Body of pancreas (tissue), 4 donors: ENCODE results near the gene TMEM35A. TPM values are rescaled to one million over a fixed set of nuclear protein-coding genes. Genes with fewer than 3 reads are reported as not detected.

Source experiments
- ATAC-seq: fragments of 150-250 bp; one replicate; pipeline ENCODE4 v1.9.1; 2016
- DNase-seq, 4 donors: peaks; one replicate each; pipeline ENCODE4 v3.0.0-alpha.2; 2019
- H3K27ac ChIP-seq, 4 donors: fragments of 200-600 bp; sonication (generic); 1 replicate in 3 of 4; 2 replicates in 1 of 4; pipeline versions ENCODE4 v1.5.1 to v1.6.1; 2016 to 2019; ENCODE audit warnings: mild to moderate bottlenecking in 1 of 4, mixed read lengths in 1 of 4, moderate library complexity in 1 of 4
- H3K27me3 ChIP-seq, 2 donors: fragments of 200-600 bp; sonication (generic); one replicate each; pipeline ENCODE4 v1.6.0; 2016; ENCODE audit warnings: mild to moderate bottlenecking in 1 of 2
- H3K36me3 ChIP-seq, 2 donors: fragments of 200-600 bp; sonication (generic); replicated peaks in 1 of 2; 2 replicates each; pipeline ENCODE4 v1.5.1; 2016; ENCODE audit warnings: low read depth in 2 of 2; ENCODE audit not compliant: insufficient read depth in 1 of 2
- H3K4me1 ChIP-seq: fragments of 200-600 bp; sonication (generic); one replicate; pipeline ENCODE4 v1.6.0; 2016
- H3K4me3 ChIP-seq, 2 donors: fragments of 200-600 bp; sonication (generic); 1 replicate in 1 of 2; 2 replicates in 1 of 2; pipeline ENCODE4 v1.5.1; 2016 to 2019
- H3K9me3 ChIP-seq, 3 donors: fragments of 200-600 bp; sonication (generic); 1 replicate in 2 of 3; 2 replicates in 1 of 3; pipeline ENCODE4 v1.5.1; 2016
- CTCF ChIP-seq, 7 experiments: fragments of 450-650 bp in 4 of 7; fragments of 200-600 bp in 3 of 7; sonication (generic) in 3 of 7; IDR thresholded peaks; one replicate each; pipeline ENCODE4 v1.5.1; 2016 to 2019; ENCODE audit warnings: antibody characterized with exemption in 7 of 7
- POLR2A ChIP-seq, 3 donors: fragments of 450-650 bp; IDR thresholded peaks; one replicate each; pipeline ENCODE4 v1.6.1; 2016; ENCODE audit warnings: antibody characterized with exemption in 3 of 3, mild to moderate bottlenecking in 2 of 3
- WGBS, 2 donors: methylation state at CpG; one replicate each; pipeline ENCODE4 v1.1.5; 2017; 5-methylcytosine and 5-hydroxymethylcytosine counted together
- intact Hi-C: fragments of 100-400 bp; cut with DNase I; formaldehyde crosslinking; loops from one replicate; pipeline ENCODE4 v1.15.1; 2023
- total RNA-seq, 2 donors: library from RNA; depleted of rRNA; stranded (reverse); fragments of >200 nt; gene quantifications; one replicate each; pipeline ENCODE4 v1.1.0, GENCODE V29; 2016

Gene TMEM35A
- total RNA-seq = under 1 TPM in 1 of 2 donors, not detected in 1; 0.26 TPM

GRCh38 chrX:101078716-101079598 is at the start of gene TMEM35A:
Gene TMEM35A, plus strand, starts transcription at chrX:101078879. Its CDS starts 124 bp downstream, at chrX:101079003.
- H3K4me3 ChIP-seq = no peak within 1 kb of the TSS
- intact Hi-C loops = no loop called here
- ATAC-seq (no peak), DNase-seq (no peak)
- no peak within 1 kb of the TSS for H3K27ac ChIP-seq
- H3K9me3 ChIP-seq = no peaks in the 10 kb centered on the region
- no peaks in the 10 kb centered on the region for H3K27me3 ChIP-seq
- TF ChIP-seq POLR2A (IDR thresholded peaks at IDR 0.05) = no peak
- TF ChIP-seq CTCF (IDR thresholded peaks at IDR 0.05) = no peak
- no peaks in the 10 kb centered on the region for H3K4me1 ChIP-seq
- WGBS, 2 donors = 1 to 5% methylated on average over 10 to 21 of the region's 23 CpGs
- no peaks in the 10 kb centered on the region for H3K36me3 ChIP-seq

- DNase-seq = no peak
- Histone ChIP-seq H3K36me3 (no peaks in the 10 kb centered on the region), H3K9me3 (no peaks in the 10 kb centered on the region), H3K4me1 (no peaks in the 10 kb centered on the region), H3K27me3 (no peaks in the 10 kb centered on the region), H3K4me3 (no peak overlapping the region), H3K27ac (no peak overlapping the region)
- ATAC-seq = no peak
- intact Hi-C loops = no loop called here
- WGBS, 2 donors = 100% methylated on average over 1 of the region's 1 CpG
- TF ChIP-seq POLR2A (IDR thresholded peaks at IDR 0.05) = no peak
- TF ChIP-seq CTCF (IDR thresholded peaks at IDR 0.05) = no peak
These were observed 49.0 kb upstream of the TMEM35A start for GRCh38 chrX:101029665-101030064.

GRCh38 chrX:101037231-101037630 is 41.4 kb upstream of the TMEM35A start:
- Histone ChIP-seq H3K36me3 (no peaks in the 10 kb centered on the region), H3K27ac (no peak overlapping the region), H3K9me3 (no peaks in the 10 kb centered on the region), H3K4me1 (no peaks in the 10 kb centered on the region), H3K4me3 (no peak overlapping the region), H3K27me3 (no peaks in the 10 kb centered on the region)
- ATAC-seq = no peak
- no peak for TF ChIP-seq POLR2A (IDR thresholded peaks at IDR 0.05)
- no peak for TF ChIP-seq CTCF (IDR thresholded peaks at IDR 0.05)
- DNase-seq = no peak
- intact Hi-C loops = no loop called here

- Histone ChIP-seq H3K27me3 (no peaks in the 10 kb centered on the region), H3K9me3 (no peaks in the 10 kb centered on the region), H3K27ac (no peak overlapping the region), H3K4me3 (no peak overlapping the region), H3K4me1 (no peaks in the 10 kb centered on the region), H3K36me3 (no peaks in the 10 kb centered on the region)
- intact Hi-C loops = no loop called here
- DNase-seq = no peak
- no peak for ATAC-seq
- no peak for TF ChIP-seq POLR2A (IDR thresholded peaks at IDR 0.05)
- no peak for TF ChIP-seq CTCF (IDR thresholded peaks at IDR 0.05)
- 89 to 91% methylated on average over 3 to 4 of the region's 4 CpGs for WGBS, 2 donors
These were observed 38.5 kb upstream of the TMEM35A start for GRCh38 chrX:101040197-101040596.

GRCh38 chrX:101051153-101051548 is 27.5 kb upstream of the TMEM35A start:
- ATAC-seq = no peak
- DNase-seq = no peak
- no peak for TF ChIP-seq CTCF (IDR thresholded peaks at IDR 0.05)
- TF ChIP-seq POLR2A (IDR thresholded peaks at IDR 0.05) = no peak

More at GRCh38 chrX:101051153-101051548, 27.5 kb upstream of the TMEM35A start:
- H3K27me3 ChIP-seq = no peaks in the 10 kb centered on the region
- peak overlapping the region; percentile 17 to 31 for H3K4me3 ChIP-seq
- no peaks in the 10 kb centered on the region for H3K9me3 ChIP-seq
- H3K4me1 ChIP-seq = no peaks in the 10 kb centered on the region
- no peaks in the 10 kb centered on the region for H3K36me3 ChIP-seq
- WGBS, 2 donors = 4 to 5% methylated on average over 3 to 5 of the region's 5 CpGs
- intact Hi-C loops = no loop called here
- H3K27ac ChIP-seq = peak overlapping the region; percentile 78 to 94 (median 88)
